ENCODE results near the gene ROR1.
"Not testable (repeated sequence)": the region's sequence is repeated elsewhere in the genome, so short reads cannot be mapped to it uniquely, and the experiment has no call there.

Gene ROR1

GRCh38 chr1:63759778-63760177, 14.0 kb upstream of the ROR1 start:
- no peak for DNase-seq

DNA sequence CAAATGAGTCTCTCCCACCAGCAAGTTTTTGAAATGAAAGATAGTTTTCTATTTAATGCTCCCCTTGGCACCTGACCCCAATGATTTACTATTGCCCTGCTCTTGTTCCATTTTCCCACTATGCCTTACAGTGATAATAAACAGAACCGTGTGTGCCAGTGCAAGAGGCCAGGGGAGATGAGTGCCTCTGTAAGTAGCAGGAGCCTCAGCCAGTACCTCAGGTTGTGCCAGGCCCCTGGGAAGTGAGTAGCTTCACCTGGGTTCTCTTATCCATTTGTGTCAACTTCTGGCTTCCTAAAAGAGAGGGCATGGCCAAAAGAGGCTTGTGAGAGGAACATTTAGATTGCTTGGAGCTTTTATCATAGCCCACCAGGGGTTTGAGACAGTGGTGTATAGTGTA, 3.4 kb upstream of the ROR1 start:
- no peak for DNase-seq

GRCh38 chr1:63772201-63772600, 1.6 kb upstream of the ROR1 start:
- no peak for DNase-seq

DNA sequence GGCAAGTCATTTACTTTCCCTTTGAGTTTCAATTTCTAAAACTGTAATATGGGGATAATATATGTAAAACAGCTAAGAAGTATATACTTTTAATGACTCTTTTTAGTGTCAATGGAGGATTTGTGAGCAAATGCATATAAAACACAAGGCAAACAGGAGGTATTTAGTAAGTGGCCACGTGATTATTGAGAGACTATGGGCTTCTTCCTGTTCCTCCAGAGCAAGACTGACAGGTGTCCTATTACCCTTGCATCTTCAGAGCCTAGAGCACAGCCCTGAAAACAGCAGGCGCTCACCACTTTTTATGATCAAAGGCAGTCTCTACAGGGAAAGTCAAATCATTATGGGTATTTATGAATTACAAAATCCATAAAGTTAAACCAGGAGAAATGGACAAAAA, 941 bp upstream of the ROR1 start:
- DNase-seq: no peak

DNA sequence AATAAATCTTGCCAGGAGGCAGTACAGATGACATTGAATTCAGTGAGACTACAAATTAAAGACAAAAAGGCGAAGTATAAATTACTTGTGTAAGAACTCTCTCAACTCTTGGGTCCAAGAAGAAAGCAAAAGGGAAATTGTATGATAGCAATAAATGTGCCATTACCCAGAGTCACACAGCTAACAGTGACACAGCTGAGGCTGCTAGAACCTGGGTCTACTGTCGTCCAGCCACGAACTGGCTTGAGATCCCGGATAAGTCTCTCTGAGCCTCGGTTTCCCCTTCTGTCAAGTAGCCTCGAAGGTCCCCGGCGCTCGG, 362 bp upstream of the ROR1 start:
- DNase-seq: no peak

- no peak for DNase-seq
Observed at GRCh38 chr1:63774617-63775417, 1.0 kb downstream of the ROR1 start.

- no peak for DNase-seq
Observed at GRCh38 chr1:63775418-63776127, 1.8 kb downstream of the ROR1 start.

DNA sequence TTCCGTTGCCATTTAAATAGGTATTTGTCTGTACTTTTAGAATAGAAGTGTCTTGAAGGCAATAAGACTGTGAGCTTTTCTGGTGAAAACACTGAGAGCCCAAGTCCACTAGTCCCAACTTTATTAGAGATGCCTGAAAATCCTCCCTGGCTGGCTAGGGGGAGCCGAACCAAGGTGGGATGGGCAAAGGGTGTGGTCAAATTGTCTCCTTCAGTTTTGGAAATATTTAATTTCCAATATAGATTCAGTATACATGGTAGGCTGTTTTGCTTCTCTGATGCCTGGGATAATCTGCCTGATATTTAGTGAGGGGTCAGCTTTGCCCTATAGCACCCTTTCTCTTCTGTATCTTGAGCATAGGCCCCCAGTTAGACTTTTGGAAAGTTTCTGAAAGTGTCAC, 3.5 kb downstream of the ROR1 start:
- no peak for DNase-seq

- DNase-seq: no peak
Observed at GRCh38 chr1:63777965-63778880, 4.4 kb downstream of the ROR1 start.

GRCh38 chr1:63779338-63780211, 5.8 kb downstream of the ROR1 start:
- no peak for DNase-seq

DNA sequence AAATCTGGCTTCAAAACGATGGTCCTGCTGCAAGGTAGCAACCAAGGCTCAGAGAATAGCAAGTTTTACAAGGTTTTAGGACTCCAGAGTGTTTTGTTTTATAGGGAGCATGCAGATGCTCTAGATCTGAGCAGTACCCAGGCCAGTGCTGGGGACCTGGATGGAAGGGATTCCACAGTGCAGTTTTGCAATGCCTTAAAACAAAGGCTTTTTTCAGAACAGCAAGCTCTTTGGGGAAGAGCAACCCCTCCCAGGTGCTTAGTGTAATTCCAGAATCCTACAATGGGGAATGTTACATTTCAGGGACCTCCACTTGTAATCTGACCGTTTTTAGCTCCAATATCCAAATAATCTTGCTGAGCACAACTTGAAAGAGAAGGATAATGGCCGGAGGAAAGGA, 6.7 kb downstream of the ROR1 start:
- DNase-seq: no peak

- no peak for DNase-seq
Observed at GRCh38 chr1:63782982-63783381, 9.2 kb downstream of the ROR1 start.

GRCh38 chr1:63784083-63784482, 10.3 kb downstream of the ROR1 start:
- no peak for DNase-seq

- DNase-seq: no peak
Observed at GRCh38 chr1:63784489-63785390, 10.9 kb downstream of the ROR1 start.

DNA sequence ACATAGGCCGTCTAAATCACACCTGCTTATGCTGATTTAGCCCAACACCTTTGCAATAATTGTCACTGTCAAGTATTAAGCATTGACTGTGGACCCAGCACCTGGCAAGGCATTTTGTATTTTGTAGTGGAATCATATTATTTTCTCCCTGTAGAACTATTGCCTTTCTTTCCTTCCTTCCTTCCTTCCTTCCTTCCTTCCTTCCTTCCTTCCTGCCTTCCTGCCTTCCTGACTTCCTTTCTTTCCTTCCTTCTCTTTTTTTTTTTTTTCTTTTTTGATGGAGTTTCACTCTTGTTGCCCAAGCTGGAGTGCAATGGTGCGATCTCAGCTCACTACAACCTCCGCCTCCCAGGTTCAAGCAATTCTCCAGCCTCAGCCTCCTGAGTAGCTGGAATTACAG, 13.5 kb downstream of the ROR1 start:
- not testable (repeated sequence) for DNase-seq

- DNase-seq: no peak
Observed at GRCh38 chr1:63787875-63788274, 14.1 kb downstream of the ROR1 start.

- DNase-seq: no peak
Observed at GRCh38 chr1:63789856-63790605, 16.2 kb downstream of the ROR1 start.

DNA sequence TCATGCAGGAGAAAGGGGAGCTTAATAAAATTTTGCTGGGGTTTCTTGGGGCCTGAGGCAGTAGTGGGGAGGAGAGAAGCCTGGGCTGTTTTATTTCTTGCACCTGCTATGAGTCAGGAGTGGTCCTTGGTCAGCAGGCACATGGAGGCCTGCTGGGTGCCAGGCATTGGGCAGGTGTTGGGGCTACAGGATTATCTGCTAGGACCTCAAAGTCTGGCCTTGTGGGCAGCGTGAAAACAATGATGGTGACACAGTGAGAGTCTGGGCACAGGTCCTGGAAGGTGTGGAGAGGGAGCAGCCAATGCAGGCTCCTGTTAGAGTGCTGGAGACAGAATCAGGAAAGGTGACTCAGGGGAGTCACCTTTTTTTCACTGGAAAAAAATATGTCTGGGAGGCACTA, 17.2 kb downstream of the ROR1 start:
- DNase-seq: no peak

DNA sequence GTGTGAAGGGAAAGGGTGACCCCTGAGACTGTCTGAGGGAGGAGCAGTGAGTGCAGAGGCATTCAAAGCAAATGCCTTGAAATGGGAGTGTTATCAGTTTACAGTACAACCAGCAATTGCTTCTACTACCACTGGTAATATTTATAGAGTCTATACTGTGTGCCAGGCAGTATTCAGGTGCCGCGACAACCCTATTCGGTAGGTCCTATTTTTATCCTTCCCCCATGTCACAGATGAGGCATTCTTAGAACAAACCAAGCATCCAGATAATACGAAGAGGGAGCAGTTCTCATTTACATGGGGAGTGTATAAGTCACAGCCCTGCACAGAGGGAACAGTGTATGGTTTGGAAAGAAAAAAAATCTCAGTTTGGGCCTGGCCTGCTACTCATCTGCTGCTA, 18.3 kb downstream of the ROR1 start:
- no peak for DNase-seq

DNA sequence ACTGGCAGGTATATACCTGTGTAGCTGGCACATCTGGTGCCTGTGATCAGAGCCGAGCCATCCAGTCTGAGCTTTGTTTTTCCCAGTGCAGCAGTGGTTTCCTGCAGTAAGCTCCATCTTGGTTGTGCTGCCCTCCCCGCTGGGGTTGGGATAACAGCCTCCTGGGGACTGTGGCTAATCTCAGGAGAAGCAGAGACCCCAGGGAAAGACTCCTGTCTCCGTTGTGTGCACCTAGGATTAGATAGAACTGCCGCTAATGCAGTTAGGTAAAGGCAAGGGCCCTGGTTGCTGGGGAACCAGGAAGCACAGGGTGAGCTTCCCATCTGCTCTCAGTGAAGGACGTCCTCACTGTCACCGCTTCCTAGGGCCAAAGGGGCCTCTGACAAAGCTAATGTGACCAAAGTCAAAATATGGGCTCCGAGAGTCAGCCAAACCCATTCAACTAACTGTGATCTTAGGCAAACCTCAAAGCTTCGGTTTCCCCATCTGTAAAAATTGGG, 20.0 kb downstream of the ROR1 start:
- DNase-seq: no peak

DNA sequence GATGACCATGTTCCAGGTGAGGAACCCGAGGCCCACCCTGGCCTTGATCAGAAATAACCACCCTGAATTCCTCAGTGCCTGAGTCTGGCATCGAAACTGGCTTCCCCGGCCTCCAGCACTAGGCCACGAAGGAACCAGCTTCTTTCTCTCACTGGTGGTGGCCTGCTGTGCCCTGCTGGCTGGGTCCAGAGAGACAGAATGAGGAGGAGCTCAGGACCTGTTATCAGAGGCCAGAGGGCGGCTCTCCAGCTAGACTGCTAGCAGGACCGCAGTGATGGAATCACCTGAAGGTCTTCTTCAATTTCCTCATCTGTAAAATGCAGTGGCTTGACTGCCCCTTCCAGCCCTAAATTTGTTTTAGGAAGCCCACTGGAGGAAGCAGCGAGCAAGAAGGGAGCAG, 20.5 kb downstream of the ROR1 start:
- DNase-seq: no peak

All from activated CD4-positive, CD25-positive, alpha-beta regulatory T cell (primary cell).